ENCODE measurements around the gene SLC50A1. TPM values are rescaled to one million over a fixed set of nuclear protein-coding genes. Genes with fewer than 3 reads are reported as not detected.
"Not testable (repeated sequence)": the region's sequence is repeated elsewhere in the genome, so short reads cannot be mapped to it uniquely, and the experiment has no call there.

The SLC50A1 gene
- total RNA-seq, 1 donor from 2014 or later = 4.9 TPM

DNA sequence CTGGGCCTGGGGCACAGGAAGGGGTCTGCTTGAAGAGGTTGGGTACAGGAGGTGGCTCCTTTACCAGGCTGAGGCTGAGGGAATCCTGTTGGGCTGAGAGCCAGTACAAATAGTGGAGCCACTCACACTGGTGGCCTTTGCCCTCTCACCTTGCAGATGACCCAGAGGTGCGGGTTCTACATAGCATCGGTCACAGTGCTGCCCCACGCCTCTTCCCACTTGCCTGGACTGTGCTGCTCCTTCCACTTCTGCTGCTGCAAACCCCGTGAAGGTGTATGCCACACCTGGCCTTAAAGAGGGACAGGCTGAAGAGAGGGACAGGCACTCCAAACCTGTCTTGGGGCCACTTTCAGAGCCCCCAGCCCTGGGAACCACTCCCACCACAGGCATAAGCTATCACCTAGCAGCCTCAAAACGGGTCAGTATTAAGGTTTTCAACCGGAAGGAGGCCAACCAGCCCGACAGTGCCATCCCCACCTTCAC, 1.8 kb upstream of the SLC50A1 start:
- DNase-seq (ENCODE audit: low spot score in 2 of 2) (peak in 1 of 2 donors; percentile 1), FAIRE-seq (no peak)

DNA sequence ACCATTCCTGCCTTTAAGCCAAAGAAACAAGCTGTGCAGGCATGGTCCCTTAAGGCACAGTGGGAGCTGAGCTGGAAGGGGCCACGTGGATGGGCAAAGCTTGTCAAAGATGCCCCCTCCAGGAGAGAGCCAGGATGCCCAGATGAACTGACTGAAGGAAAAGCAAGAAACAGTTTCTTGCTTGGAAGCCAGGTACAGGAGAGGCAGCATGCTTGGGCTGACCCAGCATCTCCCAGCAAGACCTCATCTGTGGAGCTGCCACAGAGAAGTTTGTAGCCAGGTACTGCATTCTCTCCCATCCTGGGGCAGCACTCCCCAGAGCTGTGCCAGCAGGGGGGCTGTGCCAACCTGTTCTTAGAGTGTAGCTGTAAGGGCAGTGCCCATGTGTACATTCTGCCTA, 1.3 kb upstream of the SLC50A1 start:
- no peak for DNase-seq (ENCODE audit: low spot score in 2 of 2)
- no peak for FAIRE-seq

DNA sequence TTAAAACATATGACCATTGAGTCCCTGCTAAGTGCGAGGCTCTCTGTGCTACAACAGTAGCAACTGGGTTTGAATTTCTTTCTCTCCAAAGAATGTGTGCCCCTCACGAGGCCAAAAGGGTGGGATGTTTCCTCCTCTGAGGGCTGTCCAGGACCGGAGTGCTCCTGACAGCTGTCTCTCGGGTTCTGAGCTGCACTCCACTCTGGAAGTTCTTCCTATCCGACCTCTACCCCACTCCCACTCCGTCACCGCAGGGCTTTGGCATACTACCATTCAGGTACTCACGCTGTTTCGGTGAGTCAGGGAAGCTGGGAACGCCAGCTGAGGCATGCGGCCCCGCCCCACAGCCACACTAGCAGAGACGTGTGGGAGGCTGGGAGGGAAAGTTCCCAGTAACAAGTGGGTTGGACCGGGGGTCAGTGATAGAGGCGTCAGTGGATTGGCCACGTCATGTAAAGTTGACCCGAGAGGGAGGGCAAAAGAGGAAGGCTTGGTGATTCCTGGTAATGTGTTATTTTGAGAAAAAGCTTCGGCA, 705 bp upstream of the SLC50A1 start:
- FAIRE-seq (no peak), DNase-seq (ENCODE audit: low spot score in 2 of 2) (peak in 1 of 2 donors; percentile 77)

DNA sequence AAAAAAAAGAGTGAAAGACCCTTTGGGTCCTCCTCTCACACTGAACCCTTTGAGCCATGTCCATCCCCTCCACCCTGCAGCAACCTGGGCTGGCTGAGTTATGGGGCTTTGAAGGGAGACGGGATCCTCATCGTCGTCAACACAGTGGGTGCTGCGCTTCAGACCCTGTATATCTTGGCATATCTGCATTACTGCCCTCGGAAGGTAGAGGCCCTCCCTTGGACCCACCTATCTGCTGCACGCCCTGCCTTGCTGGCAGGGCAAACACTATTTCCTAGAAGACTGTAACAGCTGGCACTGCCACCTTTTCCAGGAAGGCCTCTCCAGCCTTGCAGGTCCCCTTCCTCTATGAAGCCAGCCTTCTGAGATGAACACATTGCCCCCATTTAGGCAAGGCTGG, 1.1 kb downstream of the SLC50A1 start:
- DNase-seq (ENCODE audit: low spot score in 2 of 2) = no peak

DNA sequence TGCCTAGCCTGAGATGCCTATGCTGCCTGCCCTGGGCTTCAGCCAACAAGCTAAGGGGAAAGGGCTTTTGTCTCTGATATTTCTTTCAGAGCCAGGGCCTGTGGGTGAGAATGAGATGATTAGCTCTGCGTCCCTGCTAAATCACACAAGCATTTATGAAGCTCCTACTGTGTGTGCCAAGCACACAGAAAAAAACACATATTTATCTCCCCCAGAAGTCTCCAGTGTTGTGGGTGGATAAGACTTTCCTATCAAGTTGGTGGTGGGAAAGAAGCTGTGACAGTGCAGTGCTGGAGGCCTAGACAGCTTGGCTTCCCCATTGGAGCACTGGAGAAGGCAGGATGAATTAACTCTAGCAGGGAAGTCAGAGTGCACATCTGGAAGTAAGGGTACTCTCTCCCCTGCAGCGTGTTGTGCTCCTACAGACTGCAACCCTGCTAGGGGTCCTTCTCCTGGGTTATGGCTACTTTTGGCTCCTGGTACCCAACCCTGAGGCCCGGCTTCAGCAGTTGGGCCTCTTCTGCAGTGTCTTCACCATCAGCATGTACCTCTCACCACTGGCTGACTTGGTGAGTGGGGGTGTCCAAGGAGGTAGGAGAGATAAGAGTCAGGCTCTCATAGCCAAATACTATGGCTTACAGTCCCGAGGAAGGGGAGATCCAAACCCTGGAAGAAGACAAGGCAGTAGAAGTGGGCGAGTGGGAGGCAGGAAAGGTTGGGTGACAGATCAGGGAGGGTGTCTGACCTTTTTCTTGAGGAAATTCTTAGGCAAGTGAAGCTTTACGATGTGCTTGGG, 1.7 kb downstream of the SLC50A1 start:
- DNase-seq (ENCODE audit: low spot score in 2 of 2) = no peak
- FAIRE-seq = no peak

More for the DNA sequence above, 1.1 kb downstream of the SLC50A1 start:
- no peak for FAIRE-seq

DNA sequence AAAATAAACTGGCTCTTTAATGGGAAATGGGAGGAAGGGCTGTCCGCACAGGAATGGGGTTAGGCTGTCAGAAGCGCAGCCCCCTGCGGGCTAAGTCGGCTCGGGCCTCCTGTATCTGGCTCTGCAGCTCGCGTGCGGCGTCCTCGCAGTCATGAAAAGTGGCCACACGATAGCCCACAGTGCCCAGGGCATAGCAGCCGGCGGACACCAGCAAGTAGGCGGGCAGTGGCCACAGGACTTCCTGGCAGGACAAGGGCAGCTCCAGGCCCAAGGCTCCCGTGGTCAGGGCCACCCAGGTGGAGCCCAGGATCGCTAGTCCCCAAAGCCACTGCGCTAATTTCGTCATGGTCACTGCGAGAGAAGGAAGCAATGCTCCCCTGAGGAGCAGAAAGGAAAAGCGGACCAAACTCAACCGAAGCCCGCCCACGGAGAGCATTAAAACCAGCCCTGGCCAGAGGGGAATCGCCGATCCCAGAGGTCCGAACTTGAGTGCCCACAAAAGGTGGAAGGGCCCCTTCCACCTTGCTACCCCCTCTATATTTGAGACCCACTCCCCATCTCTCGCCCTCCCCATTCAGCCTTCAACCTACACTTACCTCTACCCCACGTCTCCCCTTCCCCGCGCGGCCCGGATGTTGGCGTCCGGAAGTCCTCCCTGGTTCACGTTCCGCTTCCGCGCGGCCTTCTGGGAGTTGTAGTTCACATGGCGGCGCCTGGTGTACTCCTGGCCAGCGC, 4.4 kb downstream of the SLC50A1 start, which contains the start of gene DPM3:
Gene DPM3, minus strand, starts transcription at position 637 of the 735 bp plus-strand sequence. Its CDS starts 291 bp downstream, at position 346.
- FAIRE-seq (no peak), DNase-seq (ENCODE audit: low spot score in 2 of 2) (peak; percentile 79 to 84)

DNA sequence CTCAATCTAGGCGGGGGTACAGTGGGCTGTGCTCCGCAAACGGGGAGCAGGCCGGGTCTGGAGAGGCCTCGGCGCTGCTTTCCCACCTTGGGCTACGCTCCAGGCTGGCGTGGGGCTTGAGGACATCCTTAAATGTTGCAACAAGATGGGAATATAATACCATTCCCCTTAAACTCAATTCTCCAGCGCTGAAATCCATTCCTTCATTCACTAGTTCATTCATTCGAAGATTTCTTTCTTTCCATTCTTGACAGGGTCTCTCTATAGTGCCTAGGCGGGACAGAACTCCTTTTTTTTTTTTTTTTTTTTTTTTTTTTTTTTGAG, 4.9 kb downstream of the SLC50A1 start:
- no peak for FAIRE-seq
- no peak for DNase-seq (ENCODE audit: low spot score in 2 of 2)

DNA sequence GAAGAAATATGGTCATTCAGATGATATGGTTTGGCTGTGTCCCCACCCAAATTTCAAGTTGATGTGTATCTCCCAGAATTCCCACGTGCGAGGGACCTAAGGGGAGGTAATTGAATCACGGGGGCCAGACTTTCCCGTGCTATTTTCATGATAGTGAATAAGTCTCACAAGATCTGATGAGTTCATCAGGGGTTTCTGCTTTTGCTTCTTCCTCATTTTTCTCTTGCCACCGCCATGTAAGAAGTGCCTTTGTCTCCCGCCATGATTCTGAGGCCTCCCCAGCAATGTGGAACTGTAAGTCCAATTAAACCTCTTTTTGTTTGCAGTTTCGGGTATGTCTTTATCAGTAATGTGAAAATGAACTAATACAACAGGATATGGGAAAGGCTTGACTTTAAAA, 6.1 kb downstream of the SLC50A1 start:
- no peak for DNase-seq (ENCODE audit: low spot score in 2 of 2)
- no peak for FAIRE-seq

DNA sequence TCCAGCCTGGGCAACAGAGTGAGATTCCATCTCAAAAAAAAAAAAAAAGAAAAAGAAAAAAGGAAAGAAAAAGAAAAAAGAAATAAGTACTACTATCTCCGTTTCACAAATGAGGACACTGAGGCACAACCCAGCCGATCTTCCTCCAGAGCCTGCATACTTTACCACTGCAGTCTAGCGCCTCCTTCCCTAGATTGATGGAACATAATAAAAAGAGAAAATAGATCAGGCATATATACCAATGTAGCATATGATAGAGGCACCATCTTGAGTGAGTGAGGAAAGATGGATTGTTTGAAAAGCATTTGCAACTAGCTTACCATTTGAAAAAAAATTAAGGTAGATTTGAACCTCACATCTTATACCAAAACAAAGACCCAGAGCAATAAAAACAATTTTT, 9.8 kb downstream of the SLC50A1 start:
- no peak for FAIRE-seq
- DNase-seq (ENCODE audit: low spot score in 2 of 2) = no peak

DNA sequence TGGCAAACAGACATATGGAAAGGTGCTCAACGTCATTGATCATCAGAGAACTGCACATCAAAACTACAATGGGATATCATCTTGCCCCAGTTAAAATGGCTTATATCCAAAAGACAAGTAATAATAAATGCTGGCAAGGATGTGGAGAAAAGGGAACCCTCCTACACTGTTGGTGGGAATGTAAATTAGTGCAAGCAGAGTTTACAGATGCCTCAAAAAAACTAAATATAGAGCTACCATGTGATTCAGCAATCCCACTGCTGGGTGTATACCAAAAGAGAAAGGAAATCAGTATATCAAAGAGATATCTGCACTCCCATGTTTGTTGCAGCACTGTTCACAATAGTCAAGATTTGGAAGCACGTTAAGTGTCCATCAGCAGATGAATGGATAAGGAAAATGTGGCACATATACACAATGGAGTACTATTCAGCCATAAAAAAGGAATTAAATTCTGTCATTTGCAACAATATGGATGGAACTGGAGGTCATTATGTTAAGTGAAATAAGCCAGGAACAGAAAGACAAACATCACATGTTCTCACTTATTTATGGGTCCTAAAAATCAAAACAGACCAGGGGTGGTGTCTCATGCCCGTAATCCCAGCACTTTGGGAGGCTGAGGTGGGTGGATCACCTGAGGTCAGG, 20.5 kb downstream of the SLC50A1 start:
- DNase-seq (ENCODE audit: low spot score in 2 of 2); FAIRE-seq: not testable (repeated sequence)

DNA sequence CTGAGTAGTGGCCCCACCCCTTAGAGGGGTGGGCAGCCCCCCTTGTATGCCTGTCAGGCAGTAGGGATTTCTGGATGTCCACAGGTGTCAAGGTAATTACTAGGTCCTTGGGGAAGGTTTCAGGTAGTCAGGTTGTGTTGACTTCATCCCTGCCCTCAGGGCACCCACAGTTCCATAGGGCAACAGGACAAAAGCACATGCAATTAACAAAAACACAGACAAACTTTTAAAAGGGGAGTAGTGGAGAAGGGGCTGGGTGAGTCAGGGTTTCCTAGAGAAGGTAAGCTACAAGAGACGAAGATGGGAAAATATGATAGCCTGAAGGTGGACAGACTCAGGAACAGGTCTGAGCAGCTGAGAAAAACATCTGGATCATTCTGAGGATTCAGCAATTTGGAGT, 23.3 kb downstream of the SLC50A1 start:
- no peak for DNase-seq (ENCODE audit: low spot score in 2 of 2)
- no peak for FAIRE-seq

DNA sequence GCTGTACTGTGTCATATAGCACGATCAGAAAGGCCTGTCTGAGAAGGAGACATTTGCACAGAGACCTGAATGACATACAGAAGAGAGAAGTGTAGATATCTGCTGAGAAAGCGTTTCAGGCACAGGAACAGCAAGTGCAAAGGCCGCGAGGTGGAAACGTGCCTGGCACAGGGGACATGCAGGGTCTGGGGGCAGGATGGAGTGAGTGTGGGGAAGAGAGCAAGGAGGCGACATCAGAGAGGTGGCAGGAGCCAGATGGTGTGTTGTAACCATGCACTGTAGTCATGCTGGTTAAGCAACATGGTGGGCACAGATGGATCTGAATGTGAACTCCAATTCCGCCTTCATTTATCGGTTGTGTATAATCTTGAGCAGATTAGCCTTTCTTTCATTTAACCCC, 24.5 kb downstream of the SLC50A1 start:
- FAIRE-seq (no peak), DNase-seq (ENCODE audit: low spot score in 2 of 2) (no peak)

DNA sequence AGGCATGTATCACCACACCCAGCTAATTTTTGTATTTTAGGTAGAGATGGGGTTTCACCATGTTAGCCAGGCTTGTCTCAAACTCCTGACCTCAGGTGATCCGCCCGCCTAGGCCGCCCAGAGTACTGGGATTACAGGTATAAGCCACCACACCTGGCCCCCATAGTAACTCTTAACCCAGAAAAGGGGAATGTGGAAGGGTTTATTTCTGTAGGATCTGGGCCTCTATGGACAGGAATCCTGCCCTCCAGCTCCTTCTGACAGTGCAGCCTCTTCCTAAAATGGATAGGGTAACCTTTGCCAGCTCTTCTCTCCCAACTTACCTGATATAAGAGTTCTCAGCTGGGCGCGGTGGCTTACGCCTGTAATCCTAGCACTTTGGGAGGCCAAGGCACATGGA, 27.0 kb downstream of the SLC50A1 start:
- not testable (repeated sequence) for DNase-seq (ENCODE audit: low spot score in 2 of 2); FAIRE-seq

DNA sequence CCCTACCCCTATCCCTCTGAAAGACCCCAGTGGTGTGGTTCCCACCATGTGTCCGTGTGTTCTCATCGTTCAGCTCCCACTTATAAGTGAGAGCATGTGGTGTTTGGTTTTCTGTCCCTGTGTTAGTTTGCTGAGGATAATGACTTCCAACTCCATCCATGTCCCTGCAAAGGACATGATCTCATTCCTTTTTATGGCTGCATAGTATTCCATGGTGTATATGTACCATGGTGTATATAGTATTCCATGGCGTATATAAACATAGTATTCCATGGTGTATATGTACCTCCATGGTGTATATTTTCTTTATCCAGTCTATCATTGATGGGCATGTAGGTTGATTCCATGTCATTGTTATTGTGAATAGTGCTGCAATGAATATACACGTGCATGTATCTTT, 28.1 kb downstream of the SLC50A1 start:
- FAIRE-seq; DNase-seq (ENCODE audit: low spot score in 2 of 2): not testable (repeated sequence)

DNA sequence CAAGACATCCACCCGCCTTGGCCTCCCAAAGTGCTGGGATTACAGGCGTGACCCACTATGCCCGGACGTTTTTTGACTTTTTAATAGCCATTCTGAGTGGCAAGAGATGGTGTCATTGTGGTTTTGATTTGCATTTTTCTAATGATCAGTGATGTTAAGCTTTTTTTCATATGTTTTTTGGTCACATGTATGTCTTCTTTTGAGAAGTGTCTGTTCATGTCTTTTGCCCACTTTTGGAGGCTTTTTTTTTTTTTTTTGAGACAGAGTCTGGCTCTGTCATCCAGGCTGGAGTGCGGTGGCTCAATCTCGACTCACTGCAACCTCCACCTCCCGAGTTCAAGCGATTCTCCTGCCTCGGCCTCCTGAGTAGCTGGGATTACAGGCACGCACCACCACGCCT, 29.0 kb downstream of the SLC50A1 start:
- DNase-seq (ENCODE audit: low spot score in 2 of 2); FAIRE-seq: not testable (repeated sequence)

DNA sequence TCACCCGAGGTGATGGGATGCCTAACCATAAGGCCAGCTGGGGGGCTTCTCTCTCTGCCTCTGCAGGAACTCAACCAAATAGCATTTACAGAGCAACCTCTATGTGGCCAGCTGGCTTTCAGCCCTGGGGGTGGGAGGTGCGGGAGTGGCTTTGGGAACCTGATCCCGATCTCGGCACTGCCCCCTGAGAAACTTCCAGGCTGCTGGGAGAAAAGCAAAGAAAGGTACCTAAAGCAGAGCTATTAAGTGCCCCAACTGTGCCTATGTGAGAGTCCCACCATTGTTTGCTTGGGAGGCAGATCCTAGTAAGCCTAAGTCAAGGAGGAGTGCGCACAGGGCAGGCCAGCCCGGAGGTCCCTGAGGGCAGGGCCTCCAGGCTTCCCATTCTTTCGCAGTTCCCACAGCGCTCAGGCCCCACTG, 30.4 kb downstream of the SLC50A1 start:
- FAIRE-seq (no peak), DNase-seq (ENCODE audit: low spot score in 2 of 2) (no peak)

DNA sequence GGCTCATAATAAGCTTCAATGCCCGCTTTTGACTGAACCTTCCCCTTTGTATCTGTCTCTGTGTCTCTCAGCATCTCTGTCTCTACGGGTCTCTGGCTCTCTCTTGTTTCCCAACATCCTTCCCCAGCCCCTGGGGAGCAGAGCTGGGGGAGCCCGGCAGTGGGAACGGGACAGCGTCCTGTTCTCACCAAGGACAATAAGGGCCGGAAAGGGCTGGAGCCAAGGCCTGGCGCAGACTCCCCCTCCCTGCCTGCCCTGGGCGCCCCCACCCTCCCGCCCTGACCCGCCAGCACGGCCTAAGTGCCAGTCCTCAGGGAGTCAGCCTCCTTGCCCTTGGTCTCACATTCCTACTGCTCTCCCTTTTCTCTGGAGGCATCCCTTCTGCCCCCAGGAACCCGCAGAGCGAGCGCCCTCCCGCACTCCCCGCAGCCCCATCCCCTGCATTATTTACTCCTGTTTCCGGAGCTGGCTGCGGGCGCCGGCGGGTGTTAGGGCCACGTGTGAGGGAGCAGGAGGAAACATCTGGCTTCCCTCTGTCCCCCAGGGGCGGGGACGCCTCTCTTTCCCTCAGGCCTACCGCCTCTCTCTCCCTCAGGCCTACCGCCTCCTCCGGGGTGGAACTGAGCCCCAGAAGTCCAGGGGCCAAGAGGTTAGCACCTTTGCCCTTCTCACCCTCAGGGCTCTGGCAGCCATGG, 31.0 kb downstream of the SLC50A1 start:
- DNase-seq (ENCODE audit: low spot score in 2 of 2) (peak; percentile 28 to 62), FAIRE-seq (no peak)

DNA sequence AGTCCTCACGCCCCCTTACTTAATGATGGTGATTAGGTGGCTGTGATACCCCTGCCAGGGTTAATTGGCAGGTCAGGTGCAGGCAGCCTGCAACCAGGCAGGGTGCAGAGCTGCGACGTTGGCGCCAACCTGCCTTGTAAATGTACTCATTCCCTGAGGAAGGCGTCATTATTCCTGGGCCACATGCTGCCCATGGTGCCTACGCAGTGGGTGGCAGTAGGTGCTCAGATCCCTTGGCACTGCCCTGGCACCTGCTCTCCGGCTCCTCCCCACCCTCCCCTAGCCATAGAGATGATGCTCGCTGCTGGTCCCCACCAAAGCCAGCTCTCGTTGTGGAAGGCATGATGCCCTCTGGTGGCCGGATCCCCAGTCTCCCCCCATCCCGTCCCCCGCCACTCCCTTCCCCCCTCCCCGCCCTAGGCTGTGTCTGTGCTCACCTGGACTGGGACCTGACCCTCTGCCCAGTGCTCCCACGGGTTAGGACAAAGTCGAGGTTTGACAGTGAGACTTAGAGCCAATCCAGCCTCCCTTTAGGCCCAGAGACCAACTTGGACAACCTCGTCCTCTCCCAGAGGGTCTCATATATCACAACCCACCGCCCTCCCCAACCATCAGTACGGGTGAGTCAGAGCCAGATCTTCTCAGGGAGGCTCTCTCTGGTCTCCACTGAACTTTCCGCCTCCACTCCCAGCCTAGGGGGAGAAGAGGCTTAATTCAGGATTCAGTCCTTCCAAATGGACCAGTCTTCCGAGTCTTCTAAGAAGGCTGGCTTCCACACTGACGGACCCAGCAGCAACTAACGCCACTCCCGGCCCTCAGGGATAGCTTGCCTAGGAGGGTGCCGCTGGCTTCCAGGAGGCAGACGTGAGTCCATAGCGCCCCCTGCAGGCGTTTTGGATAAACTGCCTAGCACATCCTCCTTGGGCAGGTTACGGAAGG, 31.8 kb downstream of the SLC50A1 start:
- FAIRE-seq = no peak

DNA sequence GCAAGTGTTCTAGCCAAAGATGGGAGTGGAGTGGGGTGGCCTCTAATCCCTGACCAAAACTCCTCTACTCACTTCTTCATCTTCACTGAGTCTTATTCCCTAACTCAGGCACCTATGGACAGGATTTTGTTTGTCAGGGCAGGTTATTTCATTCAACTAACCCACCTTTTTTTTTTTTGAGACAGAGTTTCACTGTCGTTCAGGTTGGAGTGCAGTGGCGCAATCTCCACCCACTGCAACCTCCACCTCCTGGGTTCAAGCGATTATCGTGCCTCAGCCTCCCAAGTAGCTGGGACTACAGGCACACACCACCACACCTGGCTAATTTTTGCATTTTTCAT, 32.4 kb downstream of the SLC50A1 start:
- not testable (repeated sequence) for FAIRE-seq; DNase-seq (ENCODE audit: low spot score in 2 of 2)

More for the DNA sequence above, 31.8 kb downstream of the SLC50A1 start:
- peak; percentile 72 to 76 for DNase-seq (ENCODE audit: low spot score in 2 of 2)
